Activated T-helper 1 cell treated with anti-CD3 and anti-CD28 coated beads, Interleukin-2, amount 50 U/mL, for 16 hours (primary cell): ENCODE measurements around the gene MOSPD3.

Experiments used
- DNase-seq, 2 donors: peaks; one replicate each; pipeline ENCODE4 v3.0.0-alpha.2; 2020; ENCODE audit warnings: low read depth in 1 of 2, low spot score in 1 of 2

The MOSPD3 gene

DNA sequence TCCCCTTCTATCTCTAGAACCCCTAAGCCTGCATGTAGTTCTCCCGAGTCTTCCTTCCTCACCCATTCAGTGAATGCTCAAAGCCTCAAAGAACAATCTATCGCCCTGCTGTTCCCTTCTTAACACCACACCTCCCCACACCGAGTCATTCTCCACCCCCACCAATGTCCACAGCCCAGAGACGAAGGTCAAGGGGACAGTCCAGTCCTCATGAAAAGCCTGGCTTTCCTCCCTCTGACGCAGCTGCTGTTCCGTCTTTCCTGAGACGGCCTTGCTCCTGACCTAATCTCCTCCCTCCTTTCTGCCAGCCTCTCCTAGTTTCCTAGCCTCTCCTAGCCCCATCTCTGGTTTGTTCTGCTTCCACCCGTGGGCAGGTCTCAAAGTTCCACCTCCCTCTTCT, 9.2 kb downstream of the MOSPD3 start:
- no peak for DNase-seq

- no peak for DNase-seq
Measured at GRCh38 chr7:100623951-100624824, 11.8 kb downstream of the MOSPD3 start.

GRCh38 chr7:100626055-100626454, 13.7 kb downstream of the MOSPD3 start:
- no peak for DNase-seq

- peak; percentile 77 to 83 for DNase-seq
Measured at GRCh38 chr7:100626530-100627237, 14.3 kb downstream of the MOSPD3 start.

- no peak for DNase-seq
Measured at GRCh38 chr7:100627238-100627549, 14.9 kb downstream of the MOSPD3 start.

DNA sequence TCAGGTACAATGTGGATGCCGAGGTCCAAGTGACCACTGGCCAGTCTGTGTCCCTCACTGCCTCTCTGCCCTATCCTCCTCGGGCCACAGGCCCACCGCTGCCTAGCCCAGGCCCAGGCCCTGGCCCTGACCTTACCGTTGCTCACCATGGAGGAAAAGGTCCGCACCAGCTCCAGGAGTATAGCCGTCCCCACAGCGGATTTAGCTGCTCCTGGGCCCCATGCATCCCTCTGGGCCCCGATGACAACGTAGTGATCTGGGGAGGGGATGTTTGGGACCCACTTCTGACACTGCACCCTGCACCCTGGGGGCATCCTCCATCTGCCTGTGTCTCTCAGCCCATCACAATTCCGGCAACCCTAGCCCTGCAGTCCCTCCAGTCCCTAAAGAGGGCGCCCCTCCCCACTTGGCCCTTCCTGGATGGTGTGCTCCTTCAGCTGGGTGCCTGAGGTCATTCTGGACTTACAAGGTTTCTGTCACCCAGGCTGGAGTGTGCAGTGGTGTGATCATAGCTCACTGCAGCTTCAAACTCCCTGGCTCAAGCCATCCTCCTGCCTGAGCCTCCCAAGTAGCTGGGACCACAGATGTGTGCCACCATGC, 16.9 kb downstream of the MOSPD3 start:
- DNase-seq: no peak

DNA sequence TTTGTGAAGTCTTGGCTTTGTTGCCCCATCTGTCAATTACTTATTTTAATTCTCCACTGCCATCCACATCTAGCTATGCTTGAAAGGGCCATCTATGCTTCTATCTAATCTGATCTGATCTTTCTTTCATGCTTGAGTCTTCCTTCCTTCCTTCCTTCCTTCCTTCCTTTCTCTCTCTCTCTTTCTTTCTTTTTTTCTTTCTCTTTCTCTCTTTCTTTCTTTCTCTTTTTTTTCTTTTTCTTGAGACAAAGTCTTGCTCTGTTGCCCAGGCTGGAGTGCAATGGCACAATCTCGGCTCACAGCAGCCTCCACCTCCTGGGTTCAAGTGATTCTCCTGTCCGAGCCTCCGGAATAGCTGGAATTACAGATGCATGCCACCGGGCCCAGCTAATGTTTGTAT, 17.7 kb downstream of the MOSPD3 start:
- DNase-seq: no peak

DNA sequence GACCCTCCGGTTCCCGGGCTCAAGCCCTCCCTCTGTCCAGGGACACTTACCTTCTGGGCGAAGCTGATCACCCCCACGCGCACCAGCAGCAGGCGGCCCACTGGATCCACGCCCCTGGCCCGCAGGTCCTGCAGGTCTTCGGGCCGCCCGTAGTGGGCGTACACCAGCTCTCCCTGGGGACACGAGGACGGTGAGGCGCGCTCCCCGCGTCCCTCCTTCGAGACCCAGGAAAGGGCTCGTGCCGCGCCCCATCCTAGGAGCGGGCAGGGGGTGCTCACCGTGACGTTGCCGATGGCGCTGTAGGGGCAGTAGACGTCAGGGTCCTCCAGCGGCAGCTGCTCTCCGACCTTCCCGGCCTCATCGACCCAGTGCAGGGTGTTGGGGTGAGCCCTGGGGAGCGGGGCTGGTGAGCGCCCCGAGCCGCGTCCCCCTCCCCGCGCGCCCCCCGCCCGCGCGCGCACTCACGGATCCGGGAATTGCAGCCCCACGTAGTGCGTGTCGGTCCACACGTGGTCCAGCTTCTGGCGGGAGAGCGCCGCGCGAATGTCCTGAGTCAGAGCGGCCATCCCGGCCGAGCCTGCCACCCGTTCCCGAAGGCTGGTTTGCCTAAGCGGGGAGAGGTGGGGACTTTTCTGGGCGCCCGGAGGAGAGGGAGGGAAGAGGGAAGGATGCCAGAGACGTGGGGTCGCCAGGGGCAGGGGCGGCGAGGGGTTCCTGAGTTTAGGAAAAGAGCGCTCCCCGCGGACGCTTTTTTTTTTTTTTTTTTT, 20.8 kb downstream of the MOSPD3 start:
- peak; percentile 28 to 38 for DNase-seq

DNA sequence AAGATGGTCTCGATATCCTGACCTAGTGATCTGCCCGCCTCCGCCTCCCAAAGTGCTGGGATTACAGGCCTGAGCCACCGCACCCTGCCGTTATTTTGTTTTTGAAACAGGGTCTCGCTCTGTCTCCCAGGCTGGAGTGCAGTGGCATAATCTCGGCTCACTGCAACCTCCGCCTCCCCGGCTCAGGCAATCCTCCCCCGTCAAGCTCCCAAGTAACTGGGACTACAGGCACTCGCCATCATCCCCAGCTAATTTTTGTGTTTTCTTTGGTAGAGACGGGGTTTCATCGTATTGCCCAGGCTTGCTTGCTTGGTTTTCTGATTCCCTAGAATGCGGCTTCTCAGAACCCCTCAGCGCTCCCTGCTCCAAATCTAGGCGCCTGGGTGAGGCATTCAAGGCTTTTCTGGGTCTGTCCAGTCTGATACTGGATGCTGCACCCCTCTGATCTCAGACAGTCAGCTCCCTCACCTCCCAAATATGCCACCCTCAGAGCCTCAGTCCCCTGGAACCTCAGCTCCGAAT, 27.7 kb downstream of the MOSPD3 start:
- no peak for DNase-seq

DNA sequence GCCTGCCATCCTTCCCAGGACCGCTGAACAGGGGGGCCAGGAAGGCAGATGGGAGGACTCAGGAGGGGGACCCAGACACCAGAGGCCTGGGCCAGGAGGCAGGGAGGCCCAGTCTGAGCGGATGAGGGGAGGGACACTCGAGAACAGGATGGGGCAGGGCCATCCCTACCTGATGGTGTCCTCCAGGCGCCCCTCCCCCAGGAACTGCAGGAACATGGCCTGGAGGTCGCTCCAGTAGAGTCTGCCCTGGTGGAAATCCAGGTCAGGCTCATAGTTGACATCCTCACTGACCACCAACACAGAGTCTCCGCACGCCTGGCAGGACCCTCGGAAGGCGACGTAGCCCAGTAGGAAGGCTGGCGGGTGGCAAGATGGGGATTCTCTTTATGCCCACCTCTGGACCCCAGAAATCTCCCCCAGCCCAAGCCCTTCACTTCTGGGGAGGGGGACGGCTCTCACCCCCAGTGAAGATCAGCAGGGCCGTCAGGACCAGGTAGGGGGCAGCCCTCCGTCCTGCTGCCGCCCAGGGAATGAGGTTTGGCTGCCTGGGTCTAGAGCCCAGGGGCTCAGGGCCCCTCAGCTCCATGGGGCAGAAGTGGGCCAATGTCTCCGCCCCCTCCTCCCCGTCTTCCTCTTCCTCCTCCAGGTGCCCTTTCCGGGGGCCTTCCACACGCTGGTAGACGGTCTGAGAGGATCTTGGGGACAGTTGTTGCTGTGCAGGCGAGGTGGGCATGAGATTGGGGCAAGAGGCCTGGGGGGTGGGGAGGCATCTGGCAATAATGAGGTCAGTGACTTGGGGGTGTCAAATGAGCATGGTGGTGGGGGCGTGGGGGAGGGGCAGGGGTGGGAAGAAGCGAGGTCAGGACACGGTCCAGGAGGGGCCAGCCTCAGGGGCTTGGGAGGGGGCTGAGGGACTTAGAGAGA, 28.4 kb downstream of the MOSPD3 start:
- no peak for DNase-seq

GRCh38 chr7:100641463-100641859, 29.1 kb downstream of the MOSPD3 start, which contains the start of gene TFR2:
Gene TFR2, minus strand, starts transcription at chr7:100641552. Its CDS starts 43 bp downstream, at chr7:100641509.
- DNase-seq: no peak

GRCh38 chr7:100641860-100642533, 29.7 kb downstream of the MOSPD3 start:
- DNase-seq: no peak

- no peak for DNase-seq
Measured at GRCh38 chr7:100642534-100642907, 30.2 kb downstream of the MOSPD3 start.

GRCh38 chr7:100649826-100650565, 37.7 kb downstream of the MOSPD3 start:
- DNase-seq: no peak

DNA sequence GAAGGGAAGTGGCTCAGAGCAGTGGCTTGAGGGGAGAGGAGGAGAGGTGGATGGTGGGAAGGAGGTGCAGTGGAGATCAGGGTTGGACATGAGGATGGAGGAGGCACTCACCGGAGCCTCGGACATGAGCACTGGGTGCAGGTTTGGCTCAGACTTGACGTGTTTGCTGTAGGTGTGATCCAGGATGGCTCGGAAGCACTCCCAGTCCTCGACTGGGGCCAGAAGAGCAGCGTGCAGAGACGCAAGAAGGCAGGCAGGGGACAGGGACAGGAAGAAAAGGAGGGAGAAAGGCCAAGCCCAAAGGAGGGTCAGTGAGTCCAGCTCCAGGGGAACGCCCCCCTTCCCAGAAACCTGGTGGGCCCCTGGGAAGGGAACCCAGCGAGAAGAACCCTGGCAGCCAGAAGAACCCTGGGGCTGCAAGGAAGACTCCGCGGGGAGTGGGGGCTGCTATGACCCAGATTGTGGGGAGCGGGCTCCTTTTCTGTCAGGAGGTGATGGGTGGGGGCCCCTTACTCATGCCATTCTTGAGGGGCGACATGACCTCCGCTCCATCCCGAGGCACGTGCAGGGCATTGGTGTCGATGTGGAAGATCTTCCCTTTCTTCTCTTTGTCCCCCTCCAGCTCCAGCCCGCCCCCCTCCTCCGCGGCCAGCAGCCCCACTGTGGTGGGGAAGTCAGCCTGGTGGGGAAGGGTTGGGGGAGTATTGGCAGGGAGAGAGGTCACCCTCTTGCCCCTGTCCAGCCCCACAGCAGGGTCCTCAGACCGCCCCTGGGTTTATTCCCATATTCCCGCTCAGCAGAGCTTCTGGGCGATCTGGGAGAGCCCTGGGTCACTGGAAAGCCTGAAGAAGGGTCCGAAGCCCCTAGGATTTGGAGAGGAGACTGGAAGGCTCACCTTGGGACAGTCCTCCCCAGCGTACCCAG, 42.8 kb downstream of the MOSPD3 start:
- no peak for DNase-seq

GRCh38 chr7:100655908-100656674, 43.8 kb downstream of the MOSPD3 start, which contains the start of gene ACTL6B:
Gene ACTL6B, minus strand, starts transcription at chr7:100656448. Its CDS starts 94 bp downstream, at chr7:100656354.
- DNase-seq: no peak
